ENCODE measurements around the gene PDLIM1.

Gene PDLIM1

GRCh38 chr10:95314192-95314918, 23.6 kb upstream of the PDLIM1 start:
- DNase-seq, result no peak

- DNase-seq, result no peak
Measured at GRCh38 chr10:95312986-95313495, 22.2 kb upstream of the PDLIM1 start.

- no peak for DNase-seq
Measured at GRCh38 chr10:95312257-95312656, 21.5 kb upstream of the PDLIM1 start.

GRCh38 chr10:95309958-95310357, 19.2 kb upstream of the PDLIM1 start:
- DNase-seq, result no peak

GRCh38 chr10:95308389-95309302, 17.8 kb upstream of the PDLIM1 start:
- no peak for DNase-seq

- no peak for DNase-seq
Measured at GRCh38 chr10:95306851-95307250, 16.0 kb upstream of the PDLIM1 start.

GRCh38 chr10:95306318-95306650, 15.5 kb upstream of the PDLIM1 start:
- no peak for DNase-seq

GRCh38 chr10:95305606-95306317, 15.0 kb upstream of the PDLIM1 start:
- no peak for DNase-seq

- no peak for DNase-seq
Measured at GRCh38 chr10:95304976-95305375, 14.2 kb upstream of the PDLIM1 start.

GRCh38 chr10:95304463-95304862, 13.7 kb upstream of the PDLIM1 start:
- no peak for DNase-seq

- DNase-seq, result no peak
Measured at GRCh38 chr10:95303950-95304349, 13.1 kb upstream of the PDLIM1 start.

GRCh38 chr10:95303535-95303934, 12.7 kb upstream of the PDLIM1 start:
- DNase-seq, result no peak

GRCh38 chr10:95300022-95300539, 9.3 kb upstream of the PDLIM1 start:
- no peak for DNase-seq

- no peak for DNase-seq
Measured at GRCh38 chr10:95297402-95297801, 6.6 kb upstream of the PDLIM1 start.

- no peak for DNase-seq
Measured at GRCh38 chr10:95296764-95297163, 6.0 kb upstream of the PDLIM1 start.

GRCh38 chr10:95295031-95295755, 4.4 kb upstream of the PDLIM1 start:
- peak; percentile 79 for DNase-seq

- no peak for DNase-seq
Measured at GRCh38 chr10:95293631-95294030, 2.8 kb upstream of the PDLIM1 start.

GRCh38 chr10:95291365-95292039, 699 bp upstream of the PDLIM1 start:
- no peak for DNase-seq

GRCh38 chr10:95289921-95290421, 832 bp downstream of the PDLIM1 start:
- no peak for DNase-seq

- DNase-seq, result no peak
Measured at GRCh38 chr10:95289003-95289920, 1.5 kb downstream of the PDLIM1 start.

- no peak for DNase-seq
Measured at GRCh38 chr10:95288303-95288702, 2.5 kb downstream of the PDLIM1 start.
